WTC11 (cell line): Measurements from ENCODE around the gene PTP4A2. TPM values are rescaled to one million over a fixed set of nuclear protein-coding genes. Genes with fewer than 3 reads are reported as not detected.

Source experiments
- ATAC-seq: fragments of 200-7000 bp; cut with Tn5 transposase; 2 replicates; pipeline ENCODE4 v1.10.0; 2021; ENCODE audit warnings: mild to moderate bottlenecking, moderate library complexity
- CTCF ChIA-PET: fragments of 300-600 bp; sonication (Branson Sonifier 250); formaldehyde crosslinking; loops from one replicate; lab custom pipeline; 2021; ENCODE audit warnings: antibody characterized with exemption; lab: Charles Lee
- POLR2A ChIA-PET: fragments of 350-600 bp; sonication (Branson Sonifier 250); formaldehyde crosslinking; loops from one replicate; lab custom pipeline; 2021; ENCODE audit warnings: antibody characterized with exemption; lab: Charles Lee
- DNase-seq: peaks from one replicate; pipeline ENCODE4 v3.0.0; 2021; ENCODE audit warnings: low spot score
- H3K27ac Mint-ChIP-seq: 2 replicates; pipeline ENCODE4 v1.8.0; 2021; ENCODE audit warnings: mixed read lengths
- H3K27me3 Mint-ChIP-seq: 2 replicates; pipeline ENCODE4 v1.8.0; 2021; ENCODE audit warnings: low read depth, mild to moderate bottlenecking, moderate library complexity, mixed read lengths
- H3K36me3 Mint-ChIP-seq: 2 replicates; pipeline ENCODE4 v1.8.0; 2021; ENCODE audit warnings: mixed read lengths
- H3K4me1 Mint-ChIP-seq: 2 replicates; pipeline ENCODE4 v1.8.0; 2022; ENCODE audit warnings: mixed read lengths
- H3K4me3 Mint-ChIP-seq: 2 replicates; pipeline ENCODE4 v1.8.0; 2021; ENCODE audit warnings: mild to moderate bottlenecking, moderate library complexity, mixed read lengths
- H3K9me3 Mint-ChIP-seq: 2 replicates; pipeline ENCODE4 v1.8.0; 2021; ENCODE audit warnings: mixed read lengths
- ARID4B ChIP-seq: sonication (generic); formaldehyde crosslinking; IDR thresholded peaks from 2 replicates; pipeline ENCODE4 v1.8.0; 2023; ENCODE audit warnings: missing genetic modification reagents, mild to moderate bottlenecking, borderline replicate concordance
- ATF1 ChIP-seq: sonication (generic); formaldehyde crosslinking; IDR thresholded peaks from 2 replicates; pipeline ENCODE4 v1.8.1; 2023; ENCODE audit warnings: mild to moderate bottlenecking, moderate library complexity, missing genetic modification reagents
- GABPB1 ChIP-seq: sonication (generic); formaldehyde crosslinking; IDR thresholded peaks from 2 replicates; pipeline ENCODE4 v1.8.1; 2023; ENCODE audit warnings: mild to moderate bottlenecking, missing genetic modification reagents
- IRF1 ChIP-seq: sonication (generic); formaldehyde crosslinking; IDR thresholded peaks from 2 replicates; pipeline ENCODE4 v1.8.0; 2023; ENCODE audit warnings: missing genetic modification reagents
- KAT7 ChIP-seq: sonication (generic); formaldehyde crosslinking; IDR thresholded peaks from 2 replicates; pipeline ENCODE4 v1.8.1; 2023; ENCODE audit warnings: missing genetic modification reagents, mild to moderate bottlenecking, borderline replicate concordance
- OVOL2 ChIP-seq: fragments of 250-450 bp; sonication (Bioruptor Pico); IDR thresholded peaks from 2 replicates; pipeline ENCODE4 v1.9.0; 2021; ENCODE audit warnings: mild to moderate bottlenecking, borderline replicate concordance
- PRDM15 ChIP-seq: sonication (generic); formaldehyde crosslinking; IDR thresholded peaks from 2 replicates; pipeline ENCODE4 v1.8.0; 2022; ENCODE audit warnings: missing genetic modification reagents
- ZNF219 ChIP-seq: sonication (generic); formaldehyde crosslinking; IDR thresholded peaks from 2 replicates; pipeline ENCODE4 v1.8.0; 2023; ENCODE audit warnings: missing genetic modification reagents, mild to moderate bottlenecking, borderline replicate concordance
- ZNF423 ChIP-seq: fragments of 250-450 bp; sonication (Bioruptor Pico); IDR thresholded peaks from 2 replicates; pipeline ENCODE4 v2.1.2; 2022; ENCODE audit warnings: mild to moderate bottlenecking, moderate library complexity
- ZNF671 ChIP-seq: fragments of 250-450 bp; sonication (Bioruptor Pico); IDR thresholded peaks from 2 replicates; pipeline ENCODE4 v1.8.0; 2021; ENCODE audit warnings: mild to moderate bottlenecking
- total RNA-seq: library from RNA; stranded (reverse); gene quantifications from 3 replicates; pipeline ENCODE4 v1.2.3, GENCODE V29; 2021
- TF ChIP-seq, protein P1 (sequence below): sonication (generic); formaldehyde crosslinking; IDR thresholded peaks from 2 replicates; pipeline ENCODE4 v1.8.1; 2022; ENCODE audit warnings: missing genetic modification reagents, borderline replicate concordance
- TF ChIP-seq, protein P2 (sequence below): sonication (generic); formaldehyde crosslinking; IDR thresholded peaks from 2 replicates; pipeline ENCODE4 v1.8.1; 2023; ENCODE audit warnings: mild to moderate bottlenecking, moderate library complexity, missing genetic modification reagents
- TF ChIP-seq, protein P3 (sequence below): fragments of 250-450 bp; sonication (Bioruptor Pico); conservative IDR thresholded peaks from 2 replicates; pipeline ENCODE4 v1.9.0; 2021; ENCODE audit warnings: mild to moderate bottlenecking

Gene PTP4A2
- total RNA-seq, 1 experiment from 2014 or later, result 172 TPM

DNA sequence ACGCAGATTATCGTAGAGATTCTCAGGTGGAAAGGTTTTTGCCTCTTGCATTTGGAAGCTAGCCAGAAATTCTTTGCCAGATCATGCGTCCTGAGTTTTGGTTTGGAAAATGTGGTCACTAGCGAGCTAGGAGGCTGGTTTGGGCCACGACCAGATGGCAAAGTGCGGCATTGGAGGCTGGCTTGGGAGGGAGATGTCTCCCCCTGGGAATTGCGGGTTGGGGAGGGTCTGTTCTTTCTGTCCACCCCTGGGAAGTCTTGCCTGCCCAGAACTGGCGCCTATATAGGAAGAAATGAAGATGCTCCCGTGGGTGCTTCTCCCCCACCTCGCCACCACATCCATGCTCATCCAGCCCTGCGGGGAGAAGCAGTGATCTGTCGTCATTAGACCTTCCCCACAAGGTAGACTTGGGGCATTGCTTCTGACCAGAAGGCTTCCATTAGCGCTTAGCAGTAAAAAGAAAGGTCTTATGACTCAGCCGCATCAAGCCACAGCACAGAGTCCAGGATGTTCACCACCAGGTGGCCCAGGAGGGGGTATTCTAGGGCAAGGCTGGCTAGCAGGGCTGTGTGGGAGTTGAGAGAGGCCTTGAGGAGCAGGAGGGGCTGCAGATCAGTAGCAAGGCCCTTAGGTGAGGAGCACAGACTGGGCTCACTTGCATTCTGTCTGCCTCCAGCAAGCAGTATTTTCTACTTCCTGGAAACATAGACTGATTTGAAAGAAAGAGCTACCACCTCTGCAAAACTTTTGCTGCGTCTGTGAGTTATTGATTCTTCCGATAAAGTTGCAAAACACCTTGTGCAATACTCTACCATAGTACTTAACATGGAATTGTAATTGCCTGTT lies 1.5 kb upstream of the PTP4A2 start:
- Mint-ChIP-seq H3K4me1 (peaks cover 50% of the 10 kb centered on the region), H3K9me3 (no peaks in the 10 kb centered on the region), H3K27me3 (peaks cover 14% of the 10 kb centered on the region), H3K27ac (no peak overlapping the region), H3K36me3 (no peaks in the 10 kb centered on the region), H3K4me3 (peak overlapping the region; percentile 26; the same call in 1 of the 2 replicates)
- CTCF ChIA-PET, result interaction anchor here (0.6 to 4.0 kb wide), 10 partner anchors 13 to 180 kb away, joined by 3 to 48 read pairs (median 5); partner anchors contain the start of genes SPOCD1 and TMEM39B
- POLR2A ChIA-PET, result interaction anchor here (0.6 to 1.8 kb wide), 5 partner anchors 11 to 24 kb away, joined by 3 to 9 read pairs (median 5); no protein-coding TSS in a partner anchor
- TF ChIP-seq ZNF423, result peak; percentile 34; the same call in 1 of the 2 replicates
- peak; percentile 55 for TF ChIP-seq GABPB1 (CRISPR knock-in tag)
- TF ChIP-seq IRF1 (CRISPR knock-in tag), result no peak
- TF ChIP-seq, protein P1, sequence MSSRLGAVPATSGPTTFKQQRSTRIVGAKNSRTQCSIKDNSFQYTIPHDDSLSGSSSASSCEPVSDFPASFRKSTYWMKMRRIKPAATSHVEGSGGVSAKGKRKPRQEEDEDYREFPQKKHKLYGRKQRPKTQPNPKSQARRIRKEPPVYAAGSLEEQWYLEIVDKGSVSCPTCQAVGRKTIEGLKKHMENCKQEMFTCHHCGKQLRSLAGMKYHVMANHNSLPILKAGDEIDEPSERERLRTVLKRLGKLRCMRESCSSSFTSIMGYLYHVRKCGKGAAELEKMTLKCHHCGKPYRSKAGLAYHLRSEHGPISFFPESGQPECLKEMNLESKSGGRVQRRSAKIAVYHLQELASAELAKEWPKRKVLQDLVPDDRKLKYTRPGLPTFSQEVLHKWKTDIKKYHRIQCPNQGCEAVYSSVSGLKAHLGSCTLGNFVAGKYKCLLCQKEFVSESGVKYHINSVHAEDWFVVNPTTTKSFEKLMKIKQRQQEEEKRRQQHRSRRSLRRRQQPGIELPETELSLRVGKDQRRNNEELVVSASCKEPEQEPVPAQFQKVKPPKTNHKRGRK (CRISPR knock-in tag), result no peak
- ATAC-seq, result no peak
- DNase-seq, result no peak

- ATAC-seq (peak; percentile 9), DNase-seq (peak; percentile 53)
- CTCF ChIA-PET, result interaction anchor here (0.6 to 4.0 kb wide), 17 partner anchors 8 to 177 kb away, joined by 3 to 48 read pairs (median 3); partner anchors contain the start of genes KPNA6 and SPOCD1
- 0 out of 2 replicates have a peak, but pooled peaks have one; percentile 25 for TF ChIP-seq ARID4B
- no peak; the same call in 1 of the 2 replicates for TF ChIP-seq KAT7
- Mint-ChIP-seq H3K4me1 (peaks cover 56% of the 10 kb centered on the region), H3K27me3 (peaks cover 14% of the 10 kb centered on the region), H3K4me3 (peak overlapping the region; percentile 97), H3K9me3 (no peaks in the 10 kb centered on the region), H3K27ac (peak overlapping the region; percentile 55), H3K36me3 (no peaks in the 10 kb centered on the region)
- POLR2A ChIA-PET, result interaction anchor here (1.1 to 1.8 kb wide), 2 partner anchors 26 to 136 kb away, joined by 3 to 5 read pairs; no protein-coding TSS in a partner anchor
Measured at GRCh38 chr1:31937300-31938183, 626 bp downstream of the PTP4A2 start.

DNA sequence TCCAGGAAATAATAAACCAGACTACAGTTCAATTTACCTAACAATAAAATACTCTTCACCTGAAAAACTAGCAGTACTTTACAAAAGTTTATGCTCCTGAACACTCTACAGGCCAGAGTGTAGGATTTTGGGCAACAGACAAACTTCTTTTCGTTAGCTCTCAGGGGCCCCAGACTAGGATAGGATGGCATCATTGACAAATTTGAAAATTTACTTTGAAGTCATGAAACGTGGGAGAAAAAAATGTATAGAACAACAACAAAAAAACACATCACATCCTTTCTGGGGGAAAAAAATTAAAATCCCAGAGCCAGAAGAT lies 1.2 kb downstream of the PTP4A2 start:
- POLR2A ChIA-PET, result no interaction called here
- Mint-ChIP-seq H3K27ac (peak overlapping the region; percentile 55), H3K27me3 (peaks cover 14% of the 10 kb centered on the region)
- TF ChIP-seq ZNF671 (CRISPR knock-in tag) (no peak), ATF1 (CRISPR knock-in tag) (no peak), OVOL2 (no peak), PRDM15 (CRISPR knock-in tag) (no peak), ZNF219 (CRISPR knock-in tag) (no peak)
- TF ChIP-seq, protein P2, sequence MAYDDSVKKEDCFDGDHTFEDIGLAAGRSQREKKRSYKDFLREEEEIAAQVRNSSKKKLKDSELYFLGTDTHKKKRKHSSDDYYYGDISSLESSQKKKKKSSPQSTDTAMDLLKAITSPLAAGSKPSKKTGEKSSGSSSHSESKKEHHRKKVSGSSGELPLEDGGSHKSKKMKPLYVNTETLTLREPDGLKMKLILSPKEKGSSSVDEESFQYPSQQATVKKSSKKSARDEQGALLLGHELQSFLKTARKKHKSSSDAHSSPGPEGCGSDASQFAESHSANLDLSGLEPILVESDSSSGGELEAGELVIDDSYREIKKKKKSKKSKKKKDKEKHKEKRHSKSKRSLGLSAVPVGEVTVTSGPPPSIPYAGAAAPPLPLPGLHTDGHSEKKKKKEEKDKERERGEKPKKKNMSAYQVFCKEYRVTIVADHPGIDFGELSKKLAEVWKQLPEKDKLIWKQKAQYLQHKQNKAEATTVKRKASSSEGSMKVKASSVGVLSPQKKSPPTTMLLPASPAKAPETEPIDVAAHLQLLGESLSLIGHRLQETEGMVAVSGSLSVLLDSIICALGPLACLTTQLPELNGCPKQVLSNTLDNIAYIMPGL (CRISPR knock-in tag), result no peak
- TF ChIP-seq, protein P3, sequence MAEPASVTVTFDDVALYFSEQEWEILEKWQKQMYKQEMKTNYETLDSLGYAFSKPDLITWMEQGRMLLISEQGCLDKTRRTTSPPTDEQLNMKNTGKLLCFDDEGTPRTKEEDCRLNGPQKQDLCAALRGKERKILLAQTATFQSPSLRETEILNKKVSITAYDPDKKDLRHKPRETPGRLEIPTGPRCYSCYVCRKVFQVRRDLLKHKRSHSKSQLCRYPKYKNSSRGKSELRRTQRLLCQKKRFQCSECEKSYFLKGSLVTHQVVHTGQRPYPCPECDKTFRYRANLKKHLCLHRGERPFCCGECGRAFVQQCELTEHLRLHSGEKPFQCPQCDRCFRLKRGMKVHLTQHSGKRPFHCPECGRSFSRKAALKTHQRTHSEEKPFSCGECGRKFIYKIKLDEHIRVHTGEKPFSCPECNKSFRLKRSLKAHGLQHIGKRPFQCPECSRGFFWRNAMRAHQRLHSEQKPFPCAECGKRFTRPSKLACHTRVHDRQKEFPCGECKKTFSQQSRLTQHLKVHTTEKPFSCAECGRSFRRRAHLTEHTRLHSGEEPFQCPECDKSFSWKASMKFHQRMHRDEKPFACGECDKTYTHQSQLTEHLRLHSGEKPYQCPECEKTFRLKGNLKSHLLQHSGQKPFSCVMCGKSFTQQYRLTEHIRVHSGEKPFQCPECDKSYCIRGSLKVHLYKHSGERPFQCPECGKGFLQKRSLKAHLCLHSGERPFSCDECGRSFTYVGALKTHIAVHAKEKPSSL (CRISPR knock-in tag), result no peak

More for the DNA sequence above, 1.2 kb downstream of the PTP4A2 start:
- CTCF ChIA-PET, result interaction anchor here (4.0 kb wide), 1 partner anchor 28 kb away, joined by 48 read pairs; no protein-coding TSS in a partner anchor
- ATAC-seq (no peak), DNase-seq (no peak)
- Mint-ChIP-seq H3K36me3 (no peaks in the 10 kb centered on the region), H3K9me3 (no peaks in the 10 kb centered on the region), H3K4me3 (peak overlapping the region; percentile 97), H3K4me1 (peaks cover 58% of the 10 kb centered on the region)
